Measurements from ENCODE around the gene MTURN. TPM values are rescaled to one million over a fixed set of nuclear protein-coding genes. Genes with fewer than 3 reads are reported as not detected.

The MTURN gene
- total RNA-seq, 2 donors from 2014 or later: 19.8 to 34.5 TPM

Small RNA genes lying within 50 kb of the gene (small RNA-seq; reads per million reads assigned to genes)
- gene RPS27P16: not detected

Other genes with a start within 250 kb of the MTURN start
- 10 to 100 TPM; 20.4 to 30.4 TPM for gene SCRN1, start 145.2 kb upstream of the MTURN start, total RNA-seq
- 10 to 100 TPM in 1 of 2 donors, 1 to 10 TPM in 1; 9.6 to 22.7 TPM for gene FKBP14, start 108.3 kb upstream of the MTURN start, total RNA-seq
- gene PLEKHA8, start 106.6 kb upstream of the MTURN start, total RNA-seq: 1 to 10 TPM; 6.7 to 8.2 TPM
- 10 to 100 TPM; 36.1 to 42.5 TPM for gene ZNRF2, start 149.6 kb downstream of the MTURN start, total RNA-seq